H1 (cell line): ENCODE measurements around the gene NR1H3. TPM values are rescaled to one million over a fixed set of nuclear protein-coding genes. Genes with fewer than 3 reads are reported as not detected.

Experiments
- CTCF ChIA-PET: fragments of 300-600 bp; sonication (Branson Sonifier 250); formaldehyde crosslinking; loops from one replicate; lab custom pipeline; 2021; ENCODE audit not compliant: partially characterized antibody; lab: Charles Lee
- POLR2A ChIA-PET: fragments of 300-600 bp; sonication (Branson Sonifier 250); formaldehyde crosslinking; loops from one replicate; lab custom pipeline; 2021; ENCODE audit warnings: inconsistent platforms; ENCODE audit not compliant: partially characterized antibody; lab: Charles Lee
- DNase-seq, 2 experiments: peaks; one replicate each; pipeline versions ENCODE4 v3.0.0 to v3.0.0-alpha.2; 2010 to 2022; ENCODE audit warnings: low spot score in 2 of 2, low read depth in 1 of 2, mixed read lengths in 1 of 2
- FAIRE-seq: peaks from 2 replicates; lab custom pipeline; 2011; peaks lifted over from hg19 to GRCh38; lab: Jason Lieb, UNC
- H2AFZ ChIP-seq: 2 replicates; pipeline ENCODE4 v1.8.1; 2012; ENCODE audit warnings: low read length, inconsistent platforms
- H2AK5ac ChIP-seq: 2 replicates; pipeline ENCODE4 v1.6.1; 2013; ENCODE audit warnings: low read depth, low read length
- H2BK120ac ChIP-seq: replicated peaks from 2 replicates; pipeline ENCODE3; 2013; ENCODE audit warnings: low read depth, low read length, inconsistent platforms
- H2BK12ac ChIP-seq: 2 replicates; pipeline ENCODE4 v1.6.1; 2013; ENCODE audit warnings: low read depth, low read length
- H2BK15ac ChIP-seq: 2 replicates; pipeline ENCODE4 v1.6.1; 2013; ENCODE audit warnings: low read length
- H2BK20ac ChIP-seq: 2 replicates; pipeline ENCODE4 v1.6.1; 2013; ENCODE audit warnings: low read length
- H2BK5ac ChIP-seq: 2 replicates; pipeline ENCODE4 v1.6.1; 2013; ENCODE audit warnings: low read depth, low read length
- H3K14ac ChIP-seq: 2 replicates; pipeline ENCODE4 v1.6.1; 2013; ENCODE audit warnings: inconsistent platforms; ENCODE audit not compliant: insufficient read length
- H3K18ac ChIP-seq: 2 replicates; pipeline ENCODE4 v1.6.1; 2013; ENCODE audit warnings: low read length; ENCODE audit errors: extremely low read depth
- H3K23ac ChIP-seq: 2 replicates; pipeline ENCODE4 v1.6.1; 2013; ENCODE audit warnings: inconsistent platforms; ENCODE audit not compliant: insufficient read length
- H3K23me2 ChIP-seq: 2 replicates; pipeline ENCODE4 v1.6.1; 2013; ENCODE audit warnings: low read depth, low read length
- H3K27ac ChIP-seq: 2 replicates; pipeline ENCODE4 v1.6.1; 2011; ENCODE audit warnings: low read depth, low read length, inconsistent platforms
- H3K27me3 ChIP-seq, 4 experiments: replicated peaks in 1 of 4; 1 replicate in 1 of 4; 2 replicates in 3 of 4; pipeline versions ENCODE4 v1.6.1 to v1.8.1; 2011 to 2013; ENCODE audit warnings: low read length in 3 of 4, mild to moderate bottlenecking in 3 of 4, inconsistent platforms in 2 of 4, mixed read lengths in 2 of 4, moderate library complexity in 1 of 4; ENCODE audit not compliant: control insufficient read depth in 3 of 4, insufficient read depth in 3 of 4; ENCODE audit errors: extremely low read depth in 1 of 4
- H3K36me3 ChIP-seq, 4 experiments: 2 replicates each; pipeline versions ENCODE4 v1.6.1 to v1.8.1; 2011 to 2013; ENCODE audit warnings: mild to moderate bottlenecking in 4 of 4, low read length in 3 of 4, moderate library complexity in 2 of 4, control low read depth in 1 of 4, inconsistent platforms in 1 of 4; ENCODE audit not compliant: insufficient read depth in 4 of 4, control insufficient read depth in 2 of 4
- H3K4ac ChIP-seq: replicated peaks from 2 replicates; pipeline ENCODE3; 2013; ENCODE audit warnings: low read length, low read depth, mixed read lengths, inconsistent platforms; ENCODE audit not compliant: insufficient read length
- H3K4me1 ChIP-seq, 4 experiments: replicated peaks in 1 of 4; 1 replicate in 1 of 4; 2 replicates in 3 of 4; pipeline versions ENCODE4 v1.6.1 to v1.8.1; 2011 to 2013; ENCODE audit warnings: low read length in 3 of 4, inconsistent platforms in 2 of 4, mixed read lengths in 1 of 4; ENCODE audit not compliant: insufficient read depth in 4 of 4, control insufficient read depth in 3 of 4
- H3K4me2 ChIP-seq, 2 experiments: 2 replicates each; pipeline versions ENCODE4 v1.6.1 to v1.8.1; 2011 to 2013; ENCODE audit warnings: low read depth in 2 of 2, low read length in 2 of 2, control low read depth in 1 of 2, inconsistent platforms in 1 of 2, mild to moderate bottlenecking in 1 of 2; ENCODE audit not compliant: insufficient read depth in 1 of 2
- H3K4me3 ChIP-seq, 4 experiments: fragments of 200-600, 300-600 bp in 1 of 4; sonication (generic), shearing (Covaris generic), sonication (Bioruptor Twin) in 1 of 4; 2 replicates each; pipeline versions ENCODE4 v1.5.1 to v1.8.1; 2011 to 2016; ENCODE audit warnings: low read length in 4 of 4, low read depth in 3 of 4, control low read depth in 2 of 4, inconsistent platforms in 2 of 4, mild to moderate bottlenecking in 2 of 4, mixed read lengths in 1 of 4, moderate library complexity in 1 of 4; ENCODE audit not compliant: insufficient read depth in 2 of 4; ENCODE audit errors: extremely low read depth in 1 of 4
- H3K56ac ChIP-seq: replicated peaks from 2 replicates; pipeline ENCODE3; 2013; ENCODE audit warnings: low read depth, mild to moderate bottlenecking, mixed read lengths, low read length, inconsistent platforms; ENCODE audit not compliant: insufficient read length
- H3K79me1 ChIP-seq: 2 replicates; pipeline ENCODE4 v1.6.1; 2013; ENCODE audit warnings: low read depth, low read length, control low read depth
- H3K79me2 ChIP-seq, 2 experiments: 2 replicates each; pipeline versions ENCODE4 v1.6.1 to v1.8.1; 2012 to 2013; ENCODE audit warnings: low read length in 2 of 2, mild to moderate bottlenecking in 2 of 2, inconsistent platforms in 1 of 2; ENCODE audit not compliant: insufficient read depth in 2 of 2, control insufficient read depth in 1 of 2
- H3K9ac ChIP-seq, 4 experiments: replicated peaks in 1 of 4; 1 replicate in 1 of 4; 2 replicates in 3 of 4; pipeline versions ENCODE4 v1.6.1 to v1.8.1; 2011 to 2013; ENCODE audit warnings: low read depth in 3 of 4, low read length in 3 of 4, control low read depth in 2 of 4, mild to moderate bottlenecking in 2 of 4, moderate library complexity in 2 of 4, inconsistent platforms in 1 of 4; ENCODE audit errors: extremely low read depth in 1 of 4
- H3K9me3 ChIP-seq, 2 experiments: 2 replicates each; pipeline versions ENCODE4 v1.6.1 to v1.8.1; 2012 to 2013; ENCODE audit warnings: mild to moderate bottlenecking in 2 of 2, moderate library complexity in 2 of 2, control low read depth in 1 of 2, inconsistent platforms in 1 of 2, low read depth in 1 of 2, low read length in 1 of 2, mixed read lengths in 1 of 2; ENCODE audit not compliant: insufficient read depth in 2 of 2
- H4K20me1 ChIP-seq, 2 experiments: replicated peaks in 1 of 2; 2 replicates each; pipeline versions ENCODE3 to v1.8.1; 2011 to 2013; ENCODE audit warnings: inconsistent platforms in 2 of 2, low read length in 2 of 2, mild to moderate bottlenecking in 1 of 2; ENCODE audit not compliant: insufficient read depth in 2 of 2, control insufficient read depth in 1 of 2
- H4K5ac ChIP-seq: 2 replicates; pipeline ENCODE4 v1.6.1; 2013; ENCODE audit warnings: low read length, low read depth, mixed read lengths, inconsistent platforms; ENCODE audit not compliant: insufficient read length
- H4K8ac ChIP-seq: 2 replicates; pipeline ENCODE4 v1.8.0; 2013; ENCODE audit warnings: mild to moderate bottlenecking, moderate library complexity, low read length, inconsistent platforms; ENCODE audit not compliant: insufficient read depth; ENCODE audit errors: extremely low read depth
- H4K91ac ChIP-seq: replicated peaks from 2 replicates; pipeline ENCODE3; 2013; ENCODE audit warnings: low read length, mixed read lengths, inconsistent platforms; ENCODE audit not compliant: insufficient read length
- BACH1 ChIP-seq: IDR thresholded peaks from 2 replicates; pipeline ENCODE4 v1.6.1; 2012; ENCODE audit warnings: low read length, improper control_type of control experiment
- EZH2 ChIP-seq: fragments of 200-600 bp; sonication (generic); IDR thresholded peaks from 2 replicates; pipeline ENCODE4 v1.7.1; 2012; ENCODE audit warnings: low read depth, mild to moderate bottlenecking, moderate library complexity, low read length, inconsistent platforms; ENCODE audit not compliant: severe bottlenecking
- FOSL1 ChIP-seq: IDR thresholded peaks from 2 replicates; pipeline ENCODE4 v1.6.1; 2011; ENCODE audit warnings: mild to moderate bottlenecking, low read depth, low read length, moderate library complexity; ENCODE audit not compliant: insufficient read depth
- GABPA ChIP-seq: IDR thresholded peaks from 2 replicates; pipeline ENCODE4 v1.6.1; 2011; ENCODE audit warnings: mild to moderate bottlenecking, low read length, moderate library complexity, borderline replicate concordance; ENCODE audit not compliant: insufficient read depth
- HDAC6 ChIP-seq: IDR thresholded peaks from one replicate; pipeline ENCODE4 v1.7.1; 2012; ENCODE audit warnings: low read depth, mild to moderate bottlenecking, inconsistent platforms, low read length, moderate library complexity
- NANOG ChIP-seq: IDR thresholded peaks from 2 replicates; pipeline ENCODE4 v1.6.1; 2011; ENCODE audit warnings: low read length, low read depth, mild to moderate bottlenecking, inconsistent platforms; ENCODE audit not compliant: insufficient read depth, poor library complexity, severe bottlenecking
- POLR2AphosphoS5 ChIP-seq: IDR thresholded peaks from 2 replicates; pipeline ENCODE4 v1.6.1; 2011; ENCODE audit warnings: low read depth, low read length
- SIRT6 ChIP-seq: IDR thresholded peaks from one replicate; pipeline ENCODE4 v1.7.1; 2012; ENCODE audit warnings: low read length, inconsistent platforms
- WGBS, 2 experiments: shearing (Covaris generic) in 1 of 2; methylation state at CpG; one replicate each; pipeline versions ENCODE4 v1.1.6 to v1.1.7; 2013 to 2015; ENCODE audit warnings: low lambda C conversion rate in 2 of 2, mixed read lengths in 2 of 2, inconsistent platforms in 1 of 2, low coverage in 1 of 2, missing lambda C conversion rate in 1 of 2; ENCODE audit not compliant: insufficient replicate concordance in 2 of 2, insufficient coverage in 1 of 2, insufficient read length in 1 of 2; ENCODE audit errors: extremely low coverage in 1 of 2, missing lambda C conversion rate in 1 of 2; 5-methylcytosine and 5-hydroxymethylcytosine counted together
- polyA plus RNA-seq, 7 experiments: library from polyadenylated mRNA; depleted of rRNA in 3 of 7; stranded (reverse) in 5 of 7; unstranded in 2 of 7; fragments of >200 nt in 5 of 7; fragments of 200-250 nt in 2 of 7; gene quantifications; 1 replicate in 5 of 7; 2 replicates in 1 of 7; 4 replicates in 1 of 7; pipeline versions ENCODE4 v1.2.1 to v1.2.3, GENCODE V29; 2011 to 2013; ENCODE audit warnings: missing spikeins in 2 of 7, mixed read lengths in 2 of 7
- total RNA-seq: library from RNA; stranded (reverse); fragmentation: NEBNext Ultra II Directional; extraction: Animal tissue kit (Norgen Biotek cat#: 25700); gene quantifications from 2 replicates; pipeline ENCODE4 v1.2.1, GENCODE V29; 2021

The NR1H3 gene
- total and polyA plus RNA-seq, 2 of the 8 experiments (the other 6 are each of a cell fraction or from before 2014, with no cell fraction given): 19.9 to 42.1 TPM

DNA sequence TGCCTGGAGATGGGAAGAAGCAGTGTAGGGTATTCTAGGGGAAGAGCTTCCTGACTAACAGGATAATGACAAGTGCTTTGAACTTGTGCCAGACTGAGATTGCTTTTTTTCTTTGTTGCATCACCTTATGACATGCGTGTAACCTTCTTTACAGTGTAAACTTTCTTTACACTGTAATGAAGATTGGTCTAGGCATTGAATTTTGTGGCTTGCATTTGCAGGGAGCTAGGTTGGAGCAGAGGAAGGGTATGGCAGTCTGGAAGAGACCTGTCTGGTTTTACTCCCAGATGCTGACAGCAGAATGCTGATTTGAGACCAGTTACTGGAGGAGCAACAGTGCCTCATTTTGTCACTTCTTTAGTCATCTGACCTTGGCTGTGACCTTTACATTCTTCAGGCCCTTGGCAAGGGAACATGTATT lies 37.4 kb upstream of the NR1H3 start:
- Histone ChIP-seq H3K14ac (no peak overlapping the region), H4K8ac (no peak overlapping the region), H3K79me1 (no peaks in the 10 kb centered on the region; the same call in 1 of the 2 replicates), H4K91ac (no peak overlapping the region), H3K4me2 (no peak overlapping the region), H2BK5ac (no peak overlapping the region), H3K4ac (no peak overlapping the region), H4K20me1 (peaks cover 0 to 5% of the 10 kb centered on the region in 2 experiments), H3K9me3 (no peaks in the 10 kb centered on the region), H3K79me2 (peaks cover 6 to 26% of the 10 kb centered on the region in 2 experiments; a peak in 3 of 4 replicates), H3K36me3 (peaks cover 18 to 35% (median 27%) of the 10 kb centered on the region in 4 experiments; a peak in 7 of 8 replicates), H2AFZ (no peak overlapping the region), H3K23me2 (peaks cover 10% of the 10 kb centered on the region), H2AK5ac (no peak overlapping the region), H2BK12ac (no peak overlapping the region), H3K4me3 (no peak overlapping the region), H4K5ac (no peak overlapping the region), H2BK20ac (no peak overlapping the region), H2BK15ac (no peak overlapping the region), H3K27me3 (no peaks in the 10 kb centered on the region), H3K18ac (no peak overlapping the region), H3K23ac (no peak overlapping the region), H2BK120ac (no peak overlapping the region), H3K27ac (no peak overlapping the region), H3K56ac (no peak overlapping the region), H3K4me1 (peaks cover 0 to 10% (median 8%) of the 10 kb centered on the region in 4 experiments; a peak in 6 of 7 replicates), H3K9ac (no peak overlapping the region)
- ChIA-PET POLR2A (interaction anchor here (0.9 to 3.4 kb wide), 8 partner anchors 10 to 39 kb away, joined by 3 to 23 read pairs (median 3); partner anchors contain the start of gene ACP2), CTCF (interaction anchor here (1.2 to 9.1 kb wide), 6 partner anchors 12 to 135 kb away, joined by 4 to 79 read pairs (median 9); partner anchors contain the start of gene ARFGAP2)
- FAIRE-seq (no peak), DNase-seq (no peak)
- TF ChIP-seq HDAC6 (no peak), EZH2 (no peak), GABPA (no peak), SIRT6 (no peak), BACH1 (no peak), FOSL1 (no peak), POLR2AphosphoS5 (no peak), NANOG (no peak)
- WGBS, 2 experiments: 88% methylated on average over 1 of the region's 1 CpG; no CpG with 5 or more reads in 1 of the 2 experiments
